Vagina (tissue), 2 donors: ENCODE data around the gene PHACTR3.

ENCODE experiments used
- CTCF ChIP-seq, 3 experiments: fragments of 450-650 bp in 2 of 3; fragments of 200-600 bp in 1 of 3; sonication (generic) in 1 of 3; IDR thresholded peaks; one replicate each; pipeline ENCODE4 v1.5.1; 2017 to 2019; ENCODE audit warnings: antibody characterized with exemption in 3 of 3, mild to moderate bottlenecking in 2 of 3, moderate library complexity in 2 of 3
- POLR2A ChIP-seq, 2 donors: fragments of 450-650 bp; IDR thresholded peaks; one replicate each; pipeline ENCODE4 v1.6.1; 2017; ENCODE audit warnings: antibody characterized with exemption in 2 of 2, mild to moderate bottlenecking in 2 of 2, moderate library complexity in 2 of 2

DNA sequence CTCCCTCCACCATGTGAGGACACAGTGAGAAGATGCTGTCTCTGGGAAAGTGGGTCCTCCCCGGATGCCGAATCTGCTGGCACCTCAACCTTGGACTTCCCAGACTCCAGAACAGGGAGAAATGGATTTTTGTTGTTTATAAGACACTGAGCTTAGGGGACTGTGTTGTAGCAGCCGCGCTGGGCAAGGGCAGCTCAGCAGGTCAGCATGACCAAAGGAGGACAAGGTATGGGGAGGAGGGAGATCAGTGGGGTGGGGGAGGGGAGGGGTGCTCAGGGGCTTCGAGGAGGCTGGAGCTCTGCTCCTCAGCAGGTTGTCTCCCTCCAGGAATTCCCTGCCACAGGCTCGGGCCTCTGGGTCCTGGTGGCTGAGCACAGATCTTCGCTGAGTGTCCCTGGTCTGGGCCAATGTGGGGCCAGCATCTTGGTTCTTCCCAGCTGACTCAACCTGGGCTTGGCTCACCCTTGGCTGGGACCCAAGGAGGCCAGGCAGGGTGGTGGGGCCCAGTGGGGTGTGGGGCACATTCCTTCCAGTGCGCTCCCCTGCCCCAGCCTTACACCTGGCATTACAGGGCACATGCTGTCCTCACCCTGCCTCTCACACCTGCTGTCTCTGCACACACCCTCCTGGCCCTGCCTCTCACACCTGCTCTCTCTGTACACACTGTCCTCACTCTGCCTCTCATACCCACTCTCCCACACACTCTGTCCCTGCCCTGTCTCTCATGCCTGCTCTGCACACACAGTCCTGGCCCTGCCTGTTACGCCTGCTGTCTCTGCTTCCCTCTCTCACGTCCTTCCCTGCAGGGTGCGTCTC lies 221.8 kb downstream of the PHACTR3 start:
- no peak for TF ChIP-seq CTCF (IDR thresholded peaks at IDR 0.05)
- no peak for TF ChIP-seq POLR2A (IDR thresholded peaks at IDR 0.05)
